PFSK-1 (cell line): ENCODE data around the gene CDHR2.

Experiments
- POLR2AphosphoS5 ChIP-seq: IDR thresholded peaks from 2 replicates; pipeline ENCODE4 v1.6.1; 2012; ENCODE audit warnings: low read depth, mild to moderate bottlenecking, control low read depth, low read length, moderate library complexity
- SIN3A ChIP-seq: IDR thresholded peaks from 2 replicates; pipeline ENCODE4 v1.6.1; 2012; ENCODE audit warnings: mild to moderate bottlenecking, low read length, moderate library complexity, borderline replicate concordance; ENCODE audit not compliant: insufficient read depth
- TAF1 ChIP-seq: IDR thresholded peaks from 2 replicates; pipeline ENCODE4 v1.6.1; 2012; ENCODE audit warnings: low read length, control low read depth, borderline replicate concordance; ENCODE audit not compliant: insufficient read depth
- TF ChIP-seq, protein P1 (sequence below), 2 experiments: IDR thresholded peaks; 2 replicates each; pipeline versions ENCODE4 v1.6.1 to v1.8.0; 2011 to 2012; ENCODE audit warnings: low read depth in 2 of 2, low read length in 2 of 2, control low read depth in 1 of 2, inconsistent platforms in 1 of 2, mild to moderate bottlenecking in 1 of 2, moderate library complexity in 1 of 2; ENCODE audit not compliant: insufficient read depth in 1 of 2

- no peak for TF ChIP-seq POLR2AphosphoS5
- TF ChIP-seq TAF1, result no peak
- TF ChIP-seq, protein P1, sequence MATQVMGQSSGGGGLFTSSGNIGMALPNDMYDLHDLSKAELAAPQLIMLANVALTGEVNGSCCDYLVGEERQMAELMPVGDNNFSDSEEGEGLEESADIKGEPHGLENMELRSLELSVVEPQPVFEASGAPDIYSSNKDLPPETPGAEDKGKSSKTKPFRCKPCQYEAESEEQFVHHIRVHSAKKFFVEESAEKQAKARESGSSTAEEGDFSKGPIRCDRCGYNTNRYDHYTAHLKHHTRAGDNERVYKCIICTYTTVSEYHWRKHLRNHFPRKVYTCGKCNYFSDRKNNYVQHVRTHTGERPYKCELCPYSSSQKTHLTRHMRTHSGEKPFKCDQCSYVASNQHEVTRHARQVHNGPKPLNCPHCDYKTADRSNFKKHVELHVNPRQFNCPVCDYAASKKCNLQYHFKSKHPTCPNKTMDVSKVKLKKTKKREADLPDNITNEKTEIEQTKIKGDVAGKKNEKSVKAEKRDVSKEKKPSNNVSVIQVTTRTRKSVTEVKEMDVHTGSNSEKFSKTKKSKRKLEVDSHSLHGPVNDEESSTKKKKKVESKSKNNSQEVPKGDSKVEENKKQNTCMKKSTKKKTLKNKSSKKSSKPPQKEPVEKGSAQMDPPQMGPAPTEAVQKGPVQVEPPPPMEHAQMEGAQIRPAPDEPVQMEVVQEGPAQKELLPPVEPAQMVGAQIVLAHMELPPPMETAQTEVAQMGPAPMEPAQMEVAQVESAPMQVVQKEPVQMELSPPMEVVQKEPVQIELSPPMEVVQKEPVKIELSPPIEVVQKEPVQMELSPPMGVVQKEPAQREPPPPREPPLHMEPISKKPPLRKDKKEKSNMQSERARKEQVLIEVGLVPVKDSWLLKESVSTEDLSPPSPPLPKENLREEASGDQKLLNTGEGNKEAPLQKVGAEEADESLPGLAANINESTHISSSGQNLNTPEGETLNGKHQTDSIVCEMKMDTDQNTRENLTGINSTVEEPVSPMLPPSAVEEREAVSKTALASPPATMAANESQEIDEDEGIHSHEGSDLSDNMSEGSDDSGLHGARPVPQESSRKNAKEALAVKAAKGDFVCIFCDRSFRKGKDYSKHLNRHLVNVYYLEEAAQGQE (IDR thresholded peaks at IDR 0.05; ENCODE audit: insufficient read depth in 1 of 2, low read depth in 2 of 2, low read length in 2 of 2), result no peak
- no peak for TF ChIP-seq SIN3A
Measured at GRCh38 chr5:176640616-176641015, 91.5 kb downstream of the CDHR2 start.
